Heart left ventricle (tissue), 13 donors: Measurements from ENCODE around the gene CASZ1.

Source experiments
- CTCF ChIP-seq, 12 donors: fragments of 200-600 bp; sonication (generic) in 4 of 12; IDR thresholded peaks; one replicate each; pipeline versions ENCODE4 v1.5.0 to v1.8.0; 2018 to 2022; ENCODE audit warnings: antibody characterized with exemption in 12 of 12, mild to moderate bottlenecking in 5 of 12
- POLR2A ChIP-seq, 2 donors: fragments of 450-650 bp; IDR thresholded peaks; one replicate each; pipeline ENCODE4 v1.6.1; 2017; ENCODE audit warnings: antibody characterized with exemption in 2 of 2, mild to moderate bottlenecking in 2 of 2, moderate library complexity in 2 of 2
- donor health status: ischemic (EF 13 %, LVEDD 7.1; RV severe dilation, severe dysfunction).
- donor health status: DM: no; HTN: yes; CAD: no.
- donor health status: DM: no; HTN: no; CAD: no.
- donor health status: ischemic (EF 25% LVEDD 6.9; RV normal size, moderate dysfunction).
- donor health status: ischemic (EF 25% LVEDD 5.7; RV mildly dilated, moderate dysfunction).
- donor health status: ischemic (EF 35%, LVEDD 5.7; RV mildly dilated, moderate dysfunction).
- donor health status: nonischemic (EF 11% LVEDD 7.7; RV severe dilation, severe dysfunction).
- donor health status: DM: yes; HTN: yes; CAD: no.
- donor health status: PGD.
- donor health status: ischemic (EF 29% LVEDD 5.4; RV normal size, mild dysfunction).
- donor health status: nonischemic (EF 23%, LVEDD 6.1; RV moderate dilation, normal function).

- TF ChIP-seq CTCF (IDR thresholded peaks at IDR 0.05) (no peak), POLR2A (IDR thresholded peaks at IDR 0.05) (no peak)
Measured at GRCh38 chr1:10607228-10607627, 189.2 kb downstream of the CASZ1 start.
